HG03442 (cell line): ENCODE measurements around the gene ZNF17.
"Not testable (repeated sequence)": the region's sequence is repeated elsewhere in the genome, so short reads cannot be mapped to it uniquely, and the experiment has no call there.

Experiments used
- ATAC-seq: cut with Tn5 transposase; IDR thresholded peaks from one replicate; pipeline ENCODE4 v1.9.1; 2021; ENCODE audit warnings: mild to moderate bottlenecking, moderate library complexity; ENCODE audit not compliant: unreplicated experiment

Gene ZNF17

GRCh38 chr19:57410877-57411671, at the start of gene ZNF17:
TSS of gene ZNF17 (plus strand) at chr19:57411161. CDS start at chr19:57413616, 2,455 bp downstream.
- peak; percentile 99 for ATAC-seq

GRCh38 chr19:57362419-57362818, 48.5 kb upstream of the ZNF17 start:
- no peak for ATAC-seq

GRCh38 chr19:57362997-57363687, 47.8 kb upstream of the ZNF17 start, which contains the start of the genes TRAPPC2B and ZNF547:
TSS of gene TRAPPC2B (plus strand) at chr19:57363551. CDS start at chr19:57364834, 1,283 bp downstream.
TSS of gene ZNF547 (plus strand) at chr19:57363551. CDS start at chr19:57368556, 5,005 bp downstream.
- ATAC-seq = peak; percentile 94

- ATAC-seq = peak; percentile 8
These were observed 47.2 kb upstream of the ZNF17 start for GRCh38 chr19:57363688-57364181.

GRCh38 chr19:57366776-57367175, 44.2 kb upstream of the ZNF17 start:
- no peak for ATAC-seq

- no peak for ATAC-seq
These were observed 36.8 kb upstream of the ZNF17 start for GRCh38 chr19:57374179-57374578.

DNA sequence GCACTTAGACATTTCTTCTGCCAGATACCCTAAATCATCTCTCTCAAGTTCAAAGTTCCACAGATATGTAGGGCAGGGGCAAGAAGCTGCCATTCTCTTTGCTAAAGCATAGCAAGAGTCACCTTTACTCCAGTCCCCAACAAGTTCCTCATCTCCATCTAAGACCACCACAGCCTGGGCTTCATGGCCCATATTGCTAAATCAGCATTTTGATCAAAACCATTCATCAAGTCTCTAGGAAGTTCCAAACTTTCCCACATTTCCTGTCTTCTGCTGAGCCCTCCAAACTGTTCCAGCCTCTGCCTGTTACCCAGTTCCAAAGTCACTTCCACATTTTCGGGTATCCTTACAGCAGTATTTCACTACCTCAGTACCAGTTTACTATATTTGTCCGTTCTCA, 36.3 kb upstream of the ZNF17 start:
- not testable (repeated sequence) for ATAC-seq

GRCh38 chr19:57376151-57376550, 34.8 kb upstream of the ZNF17 start:
- ATAC-seq = no peak

DNA sequence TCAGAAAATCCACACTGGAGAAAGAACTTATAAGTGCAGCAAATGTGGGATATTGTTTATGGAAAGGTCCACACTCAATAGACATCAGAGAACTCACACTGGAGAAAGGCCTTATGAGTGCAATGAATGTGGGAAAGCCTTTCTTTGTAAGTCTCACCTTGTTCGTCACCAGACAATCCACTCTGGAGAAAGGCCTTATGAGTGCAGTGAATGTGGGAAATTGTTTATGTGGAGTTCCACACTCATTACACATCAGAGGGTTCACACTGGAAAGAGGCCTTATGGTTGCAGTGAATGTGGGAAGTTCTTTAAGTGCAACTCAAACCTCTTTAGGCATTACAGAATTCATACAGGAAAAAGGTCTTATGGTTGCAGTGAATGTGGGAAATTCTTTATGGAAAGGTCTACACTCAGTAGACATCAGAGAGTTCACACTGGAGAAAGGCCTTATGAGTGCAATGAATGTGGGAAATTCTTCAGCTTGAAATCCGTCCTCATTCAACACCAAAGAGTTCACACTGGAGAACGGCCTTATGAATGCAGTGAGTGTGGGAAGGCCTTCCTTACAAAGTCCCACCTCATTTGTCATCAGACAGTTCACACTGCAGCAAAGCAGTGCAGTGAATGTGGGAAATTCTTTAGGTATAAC, 33.3 kb upstream of the ZNF17 start:
- no peak for ATAC-seq

GRCh38 chr19:57380923-57381322, 30.0 kb upstream of the ZNF17 start:
- ATAC-seq = no peak

DNA sequence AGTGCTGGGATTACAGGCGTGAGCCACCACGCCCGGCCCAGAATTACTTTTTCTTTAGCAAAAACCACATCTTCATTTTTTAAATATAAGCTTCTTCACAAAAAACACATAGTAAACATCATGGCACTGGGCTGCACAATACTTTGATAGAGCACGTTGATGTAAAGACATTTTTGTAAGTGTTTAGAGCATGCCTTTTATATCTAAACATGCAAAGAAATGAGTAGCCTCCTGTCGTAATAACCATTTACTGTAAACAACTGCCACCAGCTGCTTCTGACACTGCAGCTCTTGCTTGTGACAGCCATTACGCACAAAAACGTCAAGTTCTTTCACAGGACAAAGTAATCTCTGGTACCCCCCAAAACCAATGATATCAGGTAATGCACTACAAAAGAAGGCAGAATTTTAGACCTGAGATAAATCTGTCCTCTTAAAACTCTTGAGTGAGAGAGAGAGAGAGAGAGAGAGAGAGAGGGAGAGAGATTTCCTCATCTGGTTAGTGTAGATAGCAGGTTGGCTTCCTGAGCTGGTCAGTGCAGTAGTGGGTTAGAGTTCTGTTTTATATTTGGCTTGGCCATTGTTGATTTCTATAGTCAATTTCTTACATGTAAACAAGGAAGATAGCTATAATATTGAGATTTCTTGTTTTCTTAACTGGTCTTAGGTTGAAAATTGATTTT, 28.0 kb upstream of the ZNF17 start:
- ATAC-seq = no peak

DNA sequence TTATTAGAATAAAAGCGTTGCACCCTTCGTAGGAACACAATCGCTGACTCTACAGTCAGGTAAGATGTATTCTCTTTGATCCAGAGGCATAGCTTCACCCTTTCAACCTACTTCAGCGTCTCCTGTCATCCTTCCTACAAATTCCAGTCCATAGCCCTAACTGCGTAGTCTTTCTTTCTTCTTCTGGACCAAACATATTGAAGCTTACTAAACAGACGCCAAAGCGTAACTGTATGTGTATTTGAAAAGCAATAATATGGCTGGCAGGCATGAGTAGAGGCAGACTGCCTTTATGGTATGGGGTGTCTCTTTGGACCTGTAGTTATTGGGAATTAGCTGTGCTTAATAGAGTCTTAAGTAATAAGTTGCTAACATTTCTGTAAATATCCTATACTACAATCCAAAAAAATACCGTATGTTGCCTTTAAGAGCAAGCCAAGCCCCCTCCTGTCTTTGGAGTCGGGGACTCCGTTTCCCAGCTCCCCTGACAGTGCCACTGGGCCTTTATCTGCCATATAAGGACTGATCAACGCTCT, 21.7 kb upstream of the ZNF17 start:
- peak; percentile 7 for ATAC-seq

DNA sequence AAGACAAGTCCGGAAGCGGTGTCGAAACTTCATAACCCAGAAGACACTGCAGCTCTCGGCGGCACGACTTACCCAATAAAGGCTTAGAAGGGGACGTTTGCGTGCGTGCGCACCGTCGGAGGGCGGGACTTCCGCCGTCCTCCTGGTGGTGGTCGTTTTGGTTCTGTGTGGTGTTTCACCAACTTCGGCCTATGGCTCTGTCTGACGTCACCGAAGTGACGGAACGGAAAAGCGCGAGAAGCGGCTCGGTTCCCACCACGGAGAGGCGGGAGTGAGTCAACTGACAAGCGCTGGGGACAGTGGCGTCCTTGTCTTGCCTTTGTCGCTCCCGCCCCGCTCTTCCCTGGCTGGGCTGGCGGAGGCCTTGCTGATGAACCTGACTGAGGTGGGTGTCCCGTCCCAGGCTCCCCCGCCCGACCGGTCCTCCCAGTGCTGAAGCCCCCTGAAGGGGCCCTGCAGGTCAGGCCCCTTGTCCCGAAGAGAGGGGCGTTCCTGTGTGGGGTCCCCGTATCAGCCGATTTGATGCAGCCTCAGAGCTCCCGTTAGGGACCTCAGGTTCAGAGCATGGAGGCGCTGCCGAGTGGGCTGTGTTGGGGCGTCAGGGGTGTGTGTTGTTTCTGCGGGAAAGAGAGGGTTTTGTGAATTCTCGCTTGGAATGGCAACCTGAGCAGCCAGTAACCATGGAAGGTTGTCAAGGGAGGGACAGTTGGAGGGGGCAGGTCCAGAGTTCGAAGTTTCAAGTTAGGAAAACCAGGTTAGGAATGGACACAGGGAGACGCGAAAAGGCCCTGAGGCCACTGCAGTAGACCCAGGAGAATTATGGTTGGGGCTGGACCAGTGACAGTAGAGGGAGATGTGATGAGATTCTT, 21.0 kb upstream of the ZNF17 start, which contains the start of gene ZNF548:
Gene ZNF548, plus strand, starts transcription at position 125 of the 869 bp plus-strand sequence. Its CDS starts 246 bp downstream, at position 371.
- ATAC-seq = peak; percentile 93

DNA sequence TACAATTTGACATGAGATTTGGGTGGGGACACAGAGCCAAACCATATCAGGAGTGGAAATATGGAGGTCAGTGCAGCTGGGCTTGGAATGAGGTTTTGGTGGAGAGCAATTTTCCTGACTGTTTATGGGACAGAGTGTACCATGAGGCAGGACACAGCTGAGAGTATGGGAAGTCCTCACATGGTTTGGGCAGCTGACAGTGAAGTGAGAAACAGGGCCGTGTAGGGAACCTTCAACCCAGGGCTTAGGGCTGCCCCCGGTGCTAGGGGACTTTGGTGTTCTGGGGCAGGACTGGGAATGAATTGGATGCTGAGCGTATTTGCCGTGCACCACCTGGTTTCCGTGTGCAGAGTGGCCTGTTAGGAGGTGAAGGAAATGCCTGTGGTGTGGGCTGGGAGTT, 15.3 kb upstream of the ZNF17 start:
- no peak for ATAC-seq

GRCh38 chr19:57398868-57399267, 12.1 kb upstream of the ZNF17 start:
- ATAC-seq = no peak

- ATAC-seq = no peak
These were observed 7.0 kb upstream of the ZNF17 start for GRCh38 chr19:57403737-57404563.

DNA sequence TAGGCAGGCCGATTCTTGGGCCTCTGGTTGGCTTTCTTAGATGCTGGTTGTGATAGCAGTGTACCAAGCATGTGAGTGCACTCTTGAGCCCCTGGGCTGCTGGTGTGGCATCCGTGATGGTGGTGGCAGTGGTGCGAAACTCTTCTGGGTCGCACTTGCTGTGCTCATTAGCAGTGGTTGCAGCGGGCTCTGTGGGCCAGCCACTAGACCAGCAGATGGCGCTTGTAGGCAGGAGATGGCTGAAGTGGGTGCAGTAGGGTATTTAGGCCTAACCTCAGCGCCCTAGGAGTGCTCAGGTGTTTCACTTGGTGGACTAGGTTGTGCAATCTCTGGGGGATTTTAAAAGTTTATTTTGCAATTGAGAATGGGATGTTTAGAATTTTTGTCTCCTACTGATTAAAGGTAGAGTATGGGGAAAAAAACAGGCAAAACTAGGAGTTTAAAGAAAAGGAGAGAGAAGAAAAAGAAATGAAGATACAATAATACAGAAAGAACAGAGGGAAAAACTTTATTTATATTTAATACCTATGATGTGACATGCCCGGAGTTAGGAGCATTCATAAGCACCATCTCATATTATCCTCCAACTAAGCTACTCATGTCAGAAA, 4.3 kb upstream of the ZNF17 start:
- ATAC-seq = no peak

DNA sequence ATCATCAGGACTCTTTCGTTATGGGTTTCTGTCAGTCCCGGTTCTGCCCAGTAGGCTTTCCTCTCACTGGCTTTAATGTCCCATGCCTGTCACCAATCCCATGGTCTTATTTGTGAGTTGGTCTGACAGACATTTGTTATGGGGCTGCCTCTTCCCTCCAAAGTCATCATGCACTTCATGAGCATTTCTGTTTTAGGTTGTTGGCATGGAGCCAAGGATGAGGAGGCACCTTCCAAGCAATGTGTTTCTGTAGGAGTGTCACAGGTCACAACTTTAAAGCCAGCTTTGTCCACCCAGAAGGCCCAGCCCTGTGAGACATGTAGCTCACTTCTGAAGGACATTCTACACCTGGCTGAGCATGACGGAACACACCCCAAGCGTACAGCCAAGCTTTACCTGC, 8.5 kb downstream of the ZNF17 start:
- ATAC-seq = no peak
